Parietal lobe (tissue), 2 donors: ENCODE results near the gene DENND5B. TPM values are rescaled to one million over a fixed set of nuclear protein-coding genes. Genes with fewer than 3 reads are reported as not detected.

Source experiments
- small RNA-seq: library from RNA; depleted of rRNA; stranded (forward); fragments of <200 nt; gene quantifications from one replicate; pipeline ENCODE3, GENCODE V24; 2014; ENCODE audit warnings: low replicate concordance
- total RNA-seq: library from RNA; depleted of rRNA; stranded (reverse); fragments of >200 nt; gene quantifications from one replicate; pipeline ENCODE4 v1.2.3, GENCODE V29; 2014

DENND5B gene
- total RNA-seq = 85.1 TPM

DNA sequence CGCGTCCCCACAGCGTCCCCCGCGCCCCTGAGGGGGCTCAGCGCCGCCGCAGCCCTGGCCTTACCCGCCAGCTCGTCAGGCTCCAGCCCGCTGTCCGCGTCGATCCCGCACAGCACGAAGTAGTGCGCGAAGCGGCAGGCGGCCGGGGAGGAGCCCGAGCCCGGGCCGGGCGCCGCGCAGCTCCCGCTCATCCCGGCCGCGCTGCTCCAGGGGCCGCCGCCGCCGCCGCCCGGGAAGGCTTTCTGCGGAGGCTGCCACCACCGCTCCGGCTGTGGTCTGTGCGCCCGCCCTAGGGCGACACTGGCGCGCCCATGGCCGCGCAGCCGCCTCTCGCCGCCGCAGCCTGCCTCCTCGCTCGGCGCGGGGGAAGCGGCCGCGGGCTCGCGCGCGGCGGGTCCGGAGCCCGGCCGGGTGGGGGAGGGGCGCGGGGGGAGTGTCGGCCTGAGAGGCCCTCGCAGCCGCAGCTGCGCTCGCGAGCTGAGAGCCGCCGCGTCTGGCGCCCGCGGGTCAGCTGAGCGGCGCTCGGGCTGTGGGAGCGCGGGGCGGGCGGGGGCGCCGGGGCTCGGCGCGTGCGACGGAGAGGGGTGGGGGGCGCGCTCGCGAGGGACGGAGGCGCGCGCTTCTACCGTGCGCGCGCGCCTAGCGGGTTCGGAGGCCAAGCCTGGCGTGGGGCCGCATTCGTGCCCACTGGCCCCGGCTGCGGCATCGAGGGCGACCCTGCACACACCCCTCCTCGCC, at the start of gene DENND5B:
Gene DENND5B, minus strand, starts transcription at position 495 of the 738 bp plus-strand sequence. Its CDS starts 304 bp downstream, at position 191.

Small RNAs within 50 kb of the gene (small RNA-seq; reads per million reads assigned to genes)
- gene RF00019 (not detected), gene RF00026 (not detected), gene RNU5F-4P (2.5 reads per million, percentile 82 among the genes with 10 or more reads in this experiment), gene RNU6-618P (not detected), gene RPL31P50 (not detected)

Other genes with a start within 250 kb of the DENND5B start
- gene ETFBKMT, start 68.6 kb upstream of the DENND5B start, total RNA-seq = 3.4 TPM
- 78.3 TPM for gene AMN1, start 137.9 kb upstream of the DENND5B start, total RNA-seq